HepG2 (cell line): Measurements from ENCODE around the gene CDCP2. TPM values are rescaled to one million over a fixed set of nuclear protein-coding genes. Genes with fewer than 3 reads are reported as not detected.

Experiments used
- ATAC-seq: fragments of 200-7000 bp; cut with Tn5 transposase; 3 replicates; pipeline ENCODE4 v1.9.1; 2020; ENCODE audit warnings: mild to moderate bottlenecking, moderate library complexity
- BruUV-seq: library from RNA; stranded (reverse); fragments of 400-500 nt; replicated peaks from 2 replicates; lab custom pipeline; 2021; lab: Mats Ljungman, UMichigan
- CTCF ChIA-PET: fragments of 300-600 bp; formaldehyde crosslinking; extraction: SDS; loops from one replicate; lab custom pipeline; 2021; ENCODE audit warnings: low total read pairs, inconsistent platforms, low intra/inter-chr PET ratio; lab: Yijun Ruan, JAX
- POLR2A ChIA-PET: fragments of 350-600 bp; sonication (Branson Sonifier 250); formaldehyde crosslinking; loops from one replicate; lab custom pipeline; 2020; ENCODE audit warnings: antibody characterized with exemption, inconsistent platforms; lab: Yijun Ruan, JAX
- DNase-seq: peaks from one replicate; pipeline ENCODE4 v3.0.0-alpha.2; 2015; ENCODE audit warnings: low spot score
- FAIRE-seq: peaks from 3 replicates; lab custom pipeline; 2011; peaks lifted over from hg19 to GRCh38; lab: Jason Lieb, UNC
- H2AFZ ChIP-seq: one replicate; pipeline ENCODE4 v1.6.1; 2011; ENCODE audit warnings: low read length, inconsistent platforms
- H3K27ac ChIP-seq: fragments of 300-600 bp; 3 replicates; pipeline ENCODE4 v1.8.0; 2011; ENCODE audit warnings: mixed run types, mild to moderate bottlenecking, mixed read lengths, low read length, inconsistent platforms; ENCODE audit not compliant: insufficient read depth; ENCODE audit errors: extremely low read length
- H3K27me3 ChIP-seq, 2 experiments: fragments of 200-600 bp in 1 of 2; 2 replicates in 1 of 2; 3 replicates in 1 of 2; pipeline versions ENCODE4 v1.6.0 to v1.8.0; 2011; ENCODE audit warnings: low read length in 2 of 2, mild to moderate bottlenecking in 2 of 2, moderate library complexity in 2 of 2, inconsistent platforms in 1 of 2; ENCODE audit not compliant: insufficient read depth in 2 of 2, control insufficient read depth in 1 of 2
- H3K36me3 ChIP-seq, 2 experiments: fragments of 200-600 bp in 1 of 2; replicated peaks in 1 of 2; 2 replicates in 1 of 2; 3 replicates in 1 of 2; pipeline versions ENCODE4 v1.5.1 to v1.8.0; 2011; ENCODE audit warnings: low read length in 2 of 2, inconsistent platforms in 1 of 2; ENCODE audit not compliant: insufficient read depth in 2 of 2, control insufficient read depth in 1 of 2
- H3K4me1 ChIP-seq: 2 replicates; pipeline ENCODE4 v1.5.1; 2012; ENCODE audit warnings: low read length, inconsistent platforms; ENCODE audit not compliant: insufficient read depth
- H3K4me2 ChIP-seq: 2 replicates; pipeline ENCODE4 v1.6.0; 2011; ENCODE audit warnings: low read depth, low read length, inconsistent platforms
- H3K4me3 ChIP-seq, 3 experiments: fragments of 200-600 bp in 1 of 3; sonication (generic), shearing (Covaris generic) in 1 of 3; replicated peaks in 1 of 3; 2 replicates each; pipeline ENCODE4 v1.5.1; 2011 to 2016; ENCODE audit warnings: low read length in 3 of 3, inconsistent platforms in 2 of 3, low read depth in 2 of 3, mild to moderate bottlenecking in 2 of 3, control low read depth in 1 of 3, mixed read lengths in 1 of 3; ENCODE audit not compliant: insufficient read depth in 1 of 3
- H3K79me2 ChIP-seq: one replicate; pipeline ENCODE4 v1.6.1; 2011; ENCODE audit warnings: low read length, inconsistent platforms; ENCODE audit not compliant: insufficient read depth
- H3K9ac ChIP-seq: 2 replicates; pipeline ENCODE4 v1.6.0; 2011; ENCODE audit warnings: mild to moderate bottlenecking, low read depth, low read length, inconsistent platforms; ENCODE audit not compliant: insufficient read depth
- H3K9me3 ChIP-seq: 2 replicates; pipeline ENCODE4 v1.5.1; 2012; ENCODE audit warnings: mild to moderate bottlenecking, low read length
- H4K20me1 ChIP-seq: 2 replicates; pipeline ENCODE4 v1.6.0; 2011; ENCODE audit warnings: inconsistent platforms, mild to moderate bottlenecking, low read length, moderate library complexity; ENCODE audit not compliant: insufficient read depth
- MAF1 ChIP-seq: sonication (generic); formaldehyde crosslinking; IDR thresholded peaks from 2 replicates; pipeline ENCODE4 v1.5.0; 2020; ENCODE audit warnings: missing genetic modification reagents, borderline replicate concordance
- SIN3A ChIP-seq: IDR thresholded peaks from 2 replicates; pipeline ENCODE4 v1.6.1; 2011; ENCODE audit warnings: low read depth, mild to moderate bottlenecking, control low read depth, low read length, borderline replicate concordance
- TSC22D2 ChIP-seq: sonication (generic); formaldehyde crosslinking; IDR thresholded peaks from 2 replicates; pipeline ENCODE4 v1.5.1; 2020; ENCODE audit warnings: missing genetic modification reagents, mild to moderate bottlenecking, borderline replicate concordance
- ZNF614 ChIP-seq: IDR thresholded peaks from 2 replicates; pipeline ENCODE4 v1.6.1; 2018; ENCODE audit warnings: missing biosample characterization, missing genetic modification reagents, inconsistent platforms, borderline replicate concordance
- ZNF775 ChIP-seq: sonication (generic); formaldehyde crosslinking; IDR thresholded peaks from 2 replicates; pipeline ENCODE4 v1.4.0; 2020; ENCODE audit warnings: missing genetic modification reagents, mild to moderate bottlenecking, moderate library complexity, borderline replicate concordance
- WGBS: methylation state at CpG from one replicate; pipeline ENCODE4 v1.1.6; 2017; ENCODE audit warnings: low lambda C conversion rate; 5-methylcytosine and 5-hydroxymethylcytosine counted together
- in situ Hi-C: cut with HindIII; loops from 2 replicates; pipeline ENCODE4 v1.10.0; 2017; ENCODE audit warnings: low pct_unique_long_range_greater_than_20kb; ENCODE audit not compliant: extremely low pct_ligation_motif_present
- intact Hi-C: fragments of 100-400 bp; cut with micrococcal nuclease; formaldehyde crosslinking; loops from one replicate; pipeline ENCODE4 v1.10.0; 2022; ENCODE audit not compliant: unreplicated experiment
- polyA plus RNA-seq, 8 experiments: library from polyadenylated mRNA; depleted of rRNA in 3 of 8; stranded (reverse) in 7 of 8; unstranded in 1 of 8; fragments of >200 nt; fragmentation: Illumina TruSeq in 4 of 8; extraction: Trizol in 4 of 8; gene quantifications; 2 replicates each; pipeline versions ENCODE4 v1.2.1 to v1.2.3, GENCODE V29; 2011 to 2016; ENCODE audit warnings: low read depth in 4 of 8, missing spikeins in 1 of 8, mixed read lengths in 1 of 8; ENCODE audit not compliant: insufficient read depth in 1 of 8
- total RNA-seq, 5 experiments: library from RNA; depleted of rRNA; stranded (reverse); fragments of >200 nt; fragmentation: Illumina TruSeq; extraction: Trizol; gene quantifications; 2 replicates each; pipeline ENCODE4 v1.2.3, GENCODE V29; 2016; ENCODE audit warnings: low read depth in 1 of 5
- TF ChIP-seq, protein P1 (sequence below): sonication (generic); formaldehyde crosslinking; IDR thresholded peaks from 2 replicates; pipeline ENCODE4 v1.5.0; 2020; ENCODE audit warnings: mild to moderate bottlenecking, low read depth, missing genetic modification reagents, borderline replicate concordance
- TF ChIP-seq, protein P2 (sequence below): sonication (generic); formaldehyde crosslinking; IDR thresholded peaks from 2 replicates; pipeline ENCODE4 v1.5.1; 2020; ENCODE audit warnings: missing genetic modification reagents, mild to moderate bottlenecking, borderline replicate concordance
- TF ChIP-seq, protein P3 (sequence below), 2 experiments: sonication (generic) in 1 of 2; formaldehyde crosslinking in 1 of 2; IDR thresholded peaks; 2 replicates each; pipeline versions ENCODE4 v1.5.1 to v1.6.1; 2011 to 2020; ENCODE audit warnings: borderline replicate concordance in 1 of 2, low read depth in 1 of 2, low read length in 1 of 2, mild to moderate bottlenecking in 1 of 2, missing genetic modification reagents in 1 of 2, moderate library complexity in 1 of 2
- TF ChIP-seq, protein P4 (sequence below): IDR thresholded peaks from 2 replicates; pipeline ENCODE4 v1.6.1; 2016; ENCODE audit warnings: missing biosample characterization, missing genetic modification reagents, low read depth
- TF ChIP-seq, protein P5 (sequence below): sonication (generic); formaldehyde crosslinking; conservative IDR thresholded peaks from 2 replicates; pipeline ENCODE4 v1.8.0; 2022; ENCODE audit warnings: low read depth, missing genetic modification reagents
- TF ChIP-seq, protein P6 (sequence below): sonication (generic); formaldehyde crosslinking; IDR thresholded peaks from 2 replicates; pipeline ENCODE4 v1.5.1; 2020; ENCODE audit warnings: mild to moderate bottlenecking, missing genetic modification reagents

CDCP2 gene
- total and polyA plus RNA-seq, 2 of the 13 experiments (the other 11 are each of a cell fraction or from before 2014, with no cell fraction given) = not detected

DNA sequence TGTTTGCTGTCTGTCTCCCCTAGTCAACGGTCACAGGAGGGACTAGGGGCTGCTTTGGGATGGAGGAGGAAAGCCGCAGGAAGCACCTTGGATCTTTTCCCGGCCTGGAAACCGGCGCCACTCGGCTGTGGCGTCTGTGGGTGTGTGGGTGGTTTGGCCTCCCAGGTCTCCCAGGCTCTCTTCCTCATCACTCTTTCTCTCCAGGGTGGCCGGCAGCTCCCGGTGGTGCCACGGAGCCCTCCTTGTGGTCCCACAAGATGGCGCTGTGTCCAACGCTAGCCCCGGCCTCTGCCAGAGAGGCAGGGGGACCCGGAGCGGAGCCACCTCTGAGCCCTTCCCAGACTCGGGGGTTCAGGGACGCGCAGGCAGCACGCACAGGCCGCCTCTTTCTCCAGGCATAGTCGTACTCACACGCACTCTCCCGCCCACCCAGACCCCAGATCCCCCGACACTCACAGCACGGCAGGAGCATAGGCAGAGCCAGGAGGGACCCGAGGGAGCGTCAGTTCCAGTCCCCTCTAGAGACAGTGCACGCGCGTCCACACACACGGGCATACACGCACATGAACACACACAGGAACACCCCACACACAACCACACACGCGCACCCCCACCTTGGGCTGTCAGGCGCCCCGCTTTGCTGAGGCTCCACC is 31.2 kb downstream of the CDCP2 start:
- Histone ChIP-seq H4K20me1 (no peaks in the 10 kb centered on the region), H3K4me1 (peaks cover 66% of the 10 kb centered on the region), H3K4me2 (peak overlapping the region; percentile 98), H3K27ac (no peak overlapping the region), H3K79me2 (no peaks in the 10 kb centered on the region), H3K36me3 (no peaks in the 10 kb centered on the region), H3K9me3 (no peaks in the 10 kb centered on the region), H3K4me3 (peak overlapping the region; percentile 55 to 78 (median 60)), H3K27me3 (peaks cover 6 to 33% of the 10 kb centered on the region in 2 experiments; a peak in 3 of 5 replicates), H3K9ac (peak overlapping the region; percentile 39), H2AFZ (peak overlapping the region; percentile 91)
- in situ Hi-C loops (loop anchor here (5.0 kb wide), 1 partner anchor 366 kb away; no protein-coding TSS in a partner anchor), intact Hi-C loops (loop anchor here (2.0 kb wide), 1 partner anchor 367 kb away; no protein-coding TSS in a partner anchor)
- DNase-seq (peak; percentile 64), ATAC-seq (peak; percentile 93), FAIRE-seq (peak; percentile 44)
- WGBS = 3% methylated on average over 7 of the region's 36 CpGs
- no TSS peak for BruUV-seq
- ChIA-PET CTCF (interaction anchor here (1.0 to 3.0 kb wide), 4 partner anchors 8 to 368 kb away, joined by 3 to 11 read pairs (median 4); no protein-coding TSS in a partner anchor), POLR2A (interaction anchor here (0.9 to 2.4 kb wide), 3 partner anchors 15 to 369 kb away, joined by 3 to 9 read pairs (median 5); partner anchors contain the start of genes CYB5RL and MRPL37)
- TF ChIP-seq, protein P1, sequence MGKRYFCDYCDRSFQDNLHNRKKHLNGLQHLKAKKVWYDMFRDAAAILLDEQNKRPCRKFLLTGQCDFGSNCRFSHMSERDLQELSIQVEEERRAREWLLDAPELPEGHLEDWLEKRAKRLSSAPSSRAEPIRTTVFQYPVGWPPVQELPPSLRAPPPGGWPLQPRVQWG (CRISPR knock-in tag) = no peak
- TF ChIP-seq, protein P2, sequence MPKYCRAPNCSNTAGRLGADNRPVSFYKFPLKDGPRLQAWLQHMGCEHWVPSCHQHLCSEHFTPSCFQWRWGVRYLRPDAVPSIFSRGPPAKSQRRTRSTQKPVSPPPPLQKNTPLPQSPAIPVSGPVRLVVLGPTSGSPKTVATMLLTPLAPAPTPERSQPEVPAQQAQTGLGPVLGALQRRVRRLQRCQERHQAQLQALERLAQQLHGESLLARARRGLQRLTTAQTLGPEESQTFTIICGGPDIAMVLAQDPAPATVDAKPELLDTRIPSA (CRISPR knock-in tag) = no peak
- TF ChIP-seq TSC22D2 (CRISPR knock-in tag) = no peak
- TF ChIP-seq SIN3A = no peak
- TF ChIP-seq, protein P3, sequence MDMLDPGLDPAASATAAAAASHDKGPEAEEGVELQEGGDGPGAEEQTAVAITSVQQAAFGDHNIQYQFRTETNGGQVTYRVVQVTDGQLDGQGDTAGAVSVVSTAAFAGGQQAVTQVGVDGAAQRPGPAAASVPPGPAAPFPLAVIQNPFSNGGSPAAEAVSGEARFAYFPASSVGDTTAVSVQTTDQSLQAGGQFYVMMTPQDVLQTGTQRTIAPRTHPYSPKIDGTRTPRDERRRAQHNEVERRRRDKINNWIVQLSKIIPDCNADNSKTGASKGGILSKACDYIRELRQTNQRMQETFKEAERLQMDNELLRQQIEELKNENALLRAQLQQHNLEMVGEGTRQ (IDR thresholded peaks at IDR 0.05; ENCODE audit: low read depth, low read length) = no peak
- TF ChIP-seq, protein P3 (CRISPR knock-in tag; IDR thresholded peaks at IDR 0.05; ENCODE audit: borderline replicate concordance) = no peak
- no peak for TF ChIP-seq MAF1 (CRISPR knock-in tag)
- no peak for TF ChIP-seq ZNF775
- TF ChIP-seq, protein P4, sequence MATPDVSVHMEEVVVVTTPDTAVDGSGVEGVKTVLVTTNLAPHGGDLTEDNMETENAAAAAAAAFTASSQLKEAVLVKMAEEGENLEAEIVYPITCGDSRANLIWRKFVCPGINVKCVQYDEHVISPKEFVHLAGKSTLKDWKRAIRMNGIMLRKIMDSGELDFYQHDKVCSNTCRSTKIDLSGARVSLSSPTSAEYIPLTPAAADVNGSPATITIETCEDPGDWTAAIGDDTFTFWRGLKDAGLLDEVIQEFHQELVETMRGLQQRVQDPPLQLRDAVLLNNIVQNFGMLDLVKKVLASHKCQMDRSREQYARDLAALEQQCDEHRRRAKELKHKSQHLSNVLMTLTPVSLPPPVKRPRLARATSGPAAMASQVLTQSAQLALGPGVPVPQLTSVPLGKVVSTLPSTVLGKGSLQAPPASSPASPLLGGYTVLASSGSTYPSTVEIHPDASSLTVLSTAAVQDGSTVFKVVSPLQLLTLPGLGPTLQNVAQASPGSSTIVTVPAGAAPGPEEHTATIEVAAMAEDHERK (CRISPR knock-in tag) = no peak
- TF ChIP-seq, protein P5, sequence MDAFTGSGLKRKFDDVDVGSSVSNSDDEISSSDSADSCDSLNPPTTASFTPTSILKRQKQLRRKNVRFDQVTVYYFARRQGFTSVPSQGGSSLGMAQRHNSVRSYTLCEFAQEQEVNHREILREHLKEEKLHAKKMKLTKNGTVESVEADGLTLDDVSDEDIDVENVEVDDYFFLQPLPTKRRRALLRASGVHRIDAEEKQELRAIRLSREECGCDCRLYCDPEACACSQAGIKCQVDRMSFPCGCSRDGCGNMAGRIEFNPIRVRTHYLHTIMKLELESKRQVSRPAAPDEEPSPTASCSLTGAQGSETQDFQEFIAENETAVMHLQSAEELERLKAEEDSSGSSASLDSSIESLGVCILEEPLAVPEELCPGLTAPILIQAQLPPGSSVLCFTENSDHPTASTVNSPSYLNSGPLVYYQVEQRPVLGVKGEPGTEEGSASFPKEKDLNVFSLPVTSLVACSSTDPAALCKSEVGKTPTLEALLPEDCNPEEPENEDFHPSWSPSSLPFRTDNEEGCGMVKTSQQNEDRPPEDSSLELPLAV (CRISPR knock-in tag) = no peak
- TF ChIP-seq, protein P6, sequence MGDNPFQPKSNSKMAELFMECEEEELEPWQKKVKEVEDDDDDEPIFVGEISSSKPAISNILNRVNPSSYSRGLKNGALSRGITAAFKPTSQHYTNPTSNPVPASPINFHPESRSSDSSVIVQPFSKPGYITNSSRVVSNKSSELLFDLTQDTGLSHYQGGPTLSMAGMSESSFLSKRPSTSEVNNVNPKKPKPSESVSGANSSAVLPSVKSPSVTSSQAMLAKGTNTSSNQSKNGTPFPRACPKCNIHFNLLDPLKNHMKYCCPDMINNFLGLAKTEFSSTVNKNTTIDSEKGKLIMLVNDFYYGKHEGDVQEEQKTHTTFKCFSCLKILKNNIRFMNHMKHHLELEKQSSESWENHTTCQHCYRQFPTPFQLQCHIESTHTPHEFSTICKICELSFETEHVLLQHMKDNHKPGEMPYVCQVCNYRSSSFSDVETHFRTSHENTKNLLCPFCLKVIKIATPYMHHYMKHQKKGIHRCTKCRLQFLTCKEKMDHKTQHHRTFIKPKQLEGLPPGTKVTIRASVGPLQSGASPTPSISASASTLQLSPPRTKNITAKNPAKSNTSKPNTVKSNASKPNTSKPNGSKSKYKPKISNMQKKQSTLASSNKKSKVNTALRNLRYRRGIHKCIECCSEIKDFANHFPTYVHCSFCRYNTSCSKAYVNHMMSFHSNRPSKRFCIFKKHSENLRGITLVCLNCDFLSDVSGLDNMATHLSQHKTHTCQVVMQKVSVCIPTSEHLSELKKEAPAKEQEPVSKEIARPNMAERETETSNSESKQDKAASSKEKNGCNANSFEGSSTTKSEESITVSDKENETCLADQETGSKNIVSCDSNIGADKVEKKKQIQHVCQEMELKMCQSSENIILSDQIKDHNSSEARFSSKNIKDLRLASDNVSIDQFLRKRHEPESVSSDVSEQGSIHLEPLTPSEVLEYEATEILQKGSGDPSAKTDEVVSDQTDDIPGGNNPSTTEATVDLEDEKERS (CRISPR knock-in tag) = no peak
- TF ChIP-seq ZNF614 = no peak
